ENCODE measurements around the gene TAS2R43.
A peak's percentile ranks its signal among the peaks of the same experiment; 100 is the strongest.
"Not testable (repeated sequence)": the region's sequence is repeated elsewhere in the genome, so short reads cannot be mapped to it uniquely, and the experiment has no call there.

TAS2R43 gene
- total RNA-seq = 0.88 to 0.94 reads per million in 2 donors

GRCh38 chr12:11092128-11092527, at the start of gene TAS2R43:
Gene TAS2R43 (minus strand): TSS chr12:11092313. CDS start chr12:11092229, 84 bp downstream.
- DNase-seq = no peak

GRCh38 chr12:11136075-11136474, 44.0 kb upstream of the TAS2R43 start:
- peak in 1 of 5 experiments; percentile 33 for DNase-seq

- DNase-seq = no peak
Measured at GRCh38 chr12:11134305-11134704, 42.2 kb upstream of the TAS2R43 start, which contains the start of gene TAS2R30. Gene TAS2R30 (minus strand): TSS chr12:11134644. CDS start chr12:11134244, 400 bp downstream.

- DNase-seq = no peak
Measured at GRCh38 chr12:11133816-11134215, 41.7 kb upstream of the TAS2R43 start.

- DNase-seq = no peak
Measured at GRCh38 chr12:11133162-11133561, 41.0 kb upstream of the TAS2R43 start.

- DNase-seq = no peak
Measured at GRCh38 chr12:11130999-11131398, 38.9 kb upstream of the TAS2R43 start.

- no peak for DNase-seq
Measured at GRCh38 chr12:11130382-11130781, 38.3 kb upstream of the TAS2R43 start.

- DNase-seq = not testable (repeated sequence)
Measured at GRCh38 chr12:11114130-11114529, 22.0 kb upstream of the TAS2R43 start.

GRCh38 chr12:11111213-11111612, 19.1 kb upstream of the TAS2R43 start:
- peak in 1 of 5 experiments; percentile 10 for DNase-seq

GRCh38 chr12:11108862-11109261, 16.7 kb upstream of the TAS2R43 start:
- no peak for DNase-seq

- DNase-seq = no peak
Measured at GRCh38 chr12:11107719-11108118, 15.6 kb upstream of the TAS2R43 start.

- DNase-seq = no peak
Measured at GRCh38 chr12:11106288-11106687, 14.2 kb upstream of the TAS2R43 start.

GRCh38 chr12:11105546-11105945, 13.4 kb upstream of the TAS2R43 start:
- no peak for DNase-seq

GRCh38 chr12:11094910-11095309, 2.8 kb upstream of the TAS2R43 start:
- not testable (repeated sequence) for DNase-seq

GRCh38 chr12:11089246-11089645, 2.9 kb downstream of the TAS2R43 start:
- DNase-seq = no peak

GRCh38 chr12:11085419-11085818, 6.7 kb downstream of the TAS2R43 start:
- peak in 1 of 5 experiments; percentile 58 for DNase-seq

GRCh38 chr12:11081987-11082386, 10.1 kb downstream of the TAS2R43 start:
- DNase-seq = no peak

- DNase-seq = no peak
Measured at GRCh38 chr12:11078246-11078645, 13.9 kb downstream of the TAS2R43 start.

GRCh38 chr12:11075642-11076041, 16.5 kb downstream of the TAS2R43 start:
- DNase-seq = peak in 1 of 5 experiments; percentile 31

- DNase-seq = no peak
Measured at GRCh38 chr12:11071414-11071813, 20.7 kb downstream of the TAS2R43 start.

GRCh38 chr12:11070999-11071398, 21.1 kb downstream of the TAS2R43 start:
- DNase-seq = no peak

GRCh38 chr12:11069854-11070365, 22.2 kb downstream of the TAS2R43 start:
- DNase-seq = no peak

- DNase-seq = no peak
Measured at GRCh38 chr12:11067514-11067913, 24.6 kb downstream of the TAS2R43 start.

GRCh38 chr12:11062194-11062593, 29.9 kb downstream of the TAS2R43 start, which contains the start of gene TAS2R46:
Gene TAS2R46 (minus strand): TSS chr12:11062294. CDS start chr12:11062294, 0 bp downstream.
- DNase-seq = not testable (repeated sequence)

GRCh38 chr12:11059784-11060183, 32.3 kb downstream of the TAS2R43 start:
- no peak for DNase-seq
